SK-N-SH (cell line): Measurements from ENCODE around the gene INS. TPM values are rescaled to one million over a fixed set of nuclear protein-coding genes. Genes with fewer than 3 reads are reported as not detected.

Experiments used
- CTCF ChIA-PET: fragments of 300-600, 350-600 bp; formaldehyde crosslinking; extraction: SDS; loops from one replicate; lab custom pipeline; 2021; lab: Yijun Ruan, JAX
- POLR2A ChIA-PET: fragments of 350-600 bp; sonication (Branson Sonifier 250); formaldehyde crosslinking; extraction: SDS; loops from one replicate; lab custom pipeline; 2020; ENCODE audit warnings: antibody characterized with exemption, inconsistent platforms; lab: Yijun Ruan, JAX
- DNase-seq: peaks from one replicate; pipeline ENCODE4 v3.0.0; 2012
- H2AFZ ChIP-seq: fragments of 200-600 bp; sonication (generic); 2 replicates; pipeline ENCODE4 v1.8.1; 2016; ENCODE audit warnings: antibody characterized with exemption, mild to moderate bottlenecking, low read depth
- H3F3A ChIP-seq: fragments of 200-600 bp; sonication (generic); replicated peaks from 2 replicates; pipeline ENCODE3; 2016; ENCODE audit warnings: antibody characterized with exemption, mild to moderate bottlenecking; ENCODE audit not compliant: insufficient read depth
- H3K27ac ChIP-seq, 2 experiments: fragments of 200-500 bp in 1 of 2; fragments of 200-600 bp in 1 of 2; sonication (Bioruptor generic) in 1 of 2; sonication (generic), shearing (Covaris generic) in 1 of 2; 2 replicates each; pipeline versions ENCODE4 v1.5.1 to v1.6.1; 2014 to 2016; ENCODE audit warnings: low read depth in 2 of 2, inconsistent platforms in 1 of 2, low read length in 1 of 2, mild to moderate bottlenecking in 1 of 2, mixed read lengths in 1 of 2
- H3K27me3 ChIP-seq: fragments of 200-600 bp; sonication (generic), shearing (Covaris generic); 2 replicates; pipeline ENCODE4 v1.6.1; 2016; ENCODE audit warnings: mixed run types; ENCODE audit not compliant: insufficient read depth
- H3K36me3 ChIP-seq, 2 experiments: fragments of 200-500 bp in 1 of 2; fragments of 200-600 bp in 1 of 2; sonication (Bioruptor generic) in 1 of 2; sonication (generic) in 1 of 2; replicated peaks in 1 of 2; 2 replicates each; pipeline versions ENCODE3 to v1.5.1; 2014 to 2016; ENCODE audit warnings: low read length in 1 of 2, mild to moderate bottlenecking in 1 of 2; ENCODE audit not compliant: insufficient read depth in 2 of 2, control insufficient read depth in 1 of 2
- H3K4me1 ChIP-seq, 2 experiments: fragments of 200-500 bp in 1 of 2; fragments of 200-600 bp in 1 of 2; sonication (Bioruptor generic) in 1 of 2; sonication (generic), shearing (Covaris generic) in 1 of 2; 2 replicates each; pipeline versions ENCODE4 v1.5.1 to v1.6.1; 2014 to 2016; ENCODE audit warnings: low read depth in 1 of 2, low read length in 1 of 2, mixed run types in 1 of 2; ENCODE audit not compliant: insufficient read depth in 2 of 2, control insufficient read depth in 1 of 2
- H3K4me2 ChIP-seq: fragments of 200-600 bp; sonication (generic), shearing (Covaris generic); 2 replicates; pipeline ENCODE4 v1.6.1; 2017; ENCODE audit warnings: mixed run types
- H3K4me3 ChIP-seq, 2 experiments: fragments of 200-500 bp in 1 of 2; fragments of 200-600 bp in 1 of 2; sonication (Bioruptor generic) in 1 of 2; sonication (generic), shearing (Covaris generic) in 1 of 2; 2 replicates each; pipeline versions ENCODE4 v1.5.1 to v1.8.1; 2014 to 2016; ENCODE audit warnings: low read depth in 2 of 2, inconsistent platforms in 1 of 2, low read length in 1 of 2, mild to moderate bottlenecking in 1 of 2, mixed read lengths in 1 of 2, moderate library complexity in 1 of 2
- H3K79me2 ChIP-seq: fragments of 200-600 bp; sonication (generic); 2 replicates; pipeline ENCODE4 v1.8.1; 2017; ENCODE audit warnings: mild to moderate bottlenecking; ENCODE audit not compliant: insufficient read depth
- H3K9ac ChIP-seq: fragments of 200-600 bp; sonication (generic); 2 replicates; pipeline ENCODE4 v1.6.1; 2017; ENCODE audit warnings: mixed run types
- H3K9me2 ChIP-seq: fragments of 200-600 bp; sonication (generic); 2 replicates; pipeline ENCODE4 v1.6.1; 2017; ENCODE audit warnings: mixed run types
- H3K9me3 ChIP-seq: fragments of 200-600 bp; sonication (generic); 2 replicates; pipeline ENCODE4 v1.6.1; 2017; ENCODE audit warnings: mixed run types, mild to moderate bottlenecking, moderate library complexity
- H4K20me1 ChIP-seq: fragments of 200-600 bp; sonication (generic); 2 replicates; pipeline ENCODE4 v1.6.1; 2017; ENCODE audit warnings: mild to moderate bottlenecking, mixed run types; ENCODE audit not compliant: insufficient read depth
- CTCF ChIP-seq: fragments of 200-600 bp; sonication (generic); IDR thresholded peaks from 2 replicates; pipeline ENCODE4 v1.6.1; 2017; ENCODE audit warnings: antibody characterized with exemption, mild to moderate bottlenecking, moderate library complexity
- ELF1 ChIP-seq: IDR thresholded peaks from 2 replicates; pipeline ENCODE4 v1.4.0; 2012
- EZH2phosphoT487 ChIP-seq: fragments of 200-600 bp; sonication (generic); IDR thresholded peaks from 2 replicates; pipeline ENCODE4 v1.6.1; 2017; ENCODE audit warnings: low read depth, mixed run types, mild to moderate bottlenecking, antibody characterized with exemption, moderate library complexity, borderline replicate concordance
- FOXJ3 ChIP-seq: sonication (generic); formaldehyde crosslinking; IDR thresholded peaks from 2 replicates; pipeline ENCODE4 v1.5.1; 2020; ENCODE audit warnings: mild to moderate bottlenecking, missing genetic modification reagents
- GABPA ChIP-seq: IDR thresholded peaks from 2 replicates; pipeline ENCODE4 v1.4.0; 2012; ENCODE audit warnings: low read depth, mild to moderate bottlenecking
- GATA2 ChIP-seq: sonication (generic); formaldehyde crosslinking; IDR thresholded peaks from 2 replicates; pipeline ENCODE4 v1.5.0; 2020; ENCODE audit warnings: mild to moderate bottlenecking, missing genetic modification reagents
- NFIC ChIP-seq: IDR thresholded peaks from 2 replicates; pipeline ENCODE4 v1.4.0; 2012; ENCODE audit warnings: borderline replicate concordance
- NRF1 ChIP-seq: IDR thresholded peaks from 2 replicates; pipeline ENCODE4 v1.6.1; 2012; ENCODE audit warnings: low read depth, mild to moderate bottlenecking, low read length
- POLR2AphosphoS5 ChIP-seq: IDR thresholded peaks from 2 replicates; pipeline ENCODE4 v1.6.1; 2012; ENCODE audit warnings: low read depth, low read length
- RAD21 ChIP-seq: IDR thresholded peaks from 2 replicates; pipeline ENCODE4 v1.6.1; 2012; ENCODE audit warnings: mild to moderate bottlenecking, low read length
- RFX5 ChIP-seq: IDR thresholded peaks from 2 replicates; pipeline ENCODE4 v1.6.1; 2012; ENCODE audit warnings: mild to moderate bottlenecking, improper control_type of control experiment, low read length
- RXRA ChIP-seq: IDR thresholded peaks from 2 replicates; pipeline ENCODE4 v1.4.0; 2012; ENCODE audit warnings: low read depth, mild to moderate bottlenecking, borderline replicate concordance
- SMC3 ChIP-seq: IDR thresholded peaks from 2 replicates; pipeline ENCODE4 v1.6.1; 2012; ENCODE audit warnings: low read depth, low read length, improper control_type of control experiment
- TCF12 ChIP-seq: IDR thresholded peaks from 2 replicates; pipeline ENCODE4 v1.4.0; 2012
- USF2 ChIP-seq: fragments of 150-350 bp; IDR thresholded peaks from 2 replicates; pipeline ENCODE4 v1.6.1; 2017; ENCODE audit warnings: antibody characterized with exemption, low read length, low read depth, borderline replicate concordance
- ZBTB33 ChIP-seq: IDR thresholded peaks from 2 replicates; pipeline ENCODE4 v1.4.0; 2012; ENCODE audit warnings: low read depth, borderline replicate concordance
- WGBS: methylation state at CpG from one replicate; pipeline ENCODE4 v1.1.6; 2017; ENCODE audit warnings: low lambda C conversion rate; 5-methylcytosine and 5-hydroxymethylcytosine counted together
- polyA plus RNA-seq, 3 experiments: library from polyadenylated mRNA; depleted of rRNA; stranded (reverse); fragments of >200 nt; gene quantifications; 2 replicates each; pipeline ENCODE4 v1.2.3, GENCODE V29; 2012
- TF ChIP-seq, protein P1 (sequence below): IDR thresholded peaks from 2 replicates; pipeline ENCODE4 v1.6.1; 2012; ENCODE audit warnings: mild to moderate bottlenecking, low read depth, low read length, moderate library complexity
- TF ChIP-seq, protein P2 (sequence below): IDR thresholded peaks from 2 replicates; pipeline ENCODE4; 2012

Gene INS
- polyA plus RNA-seq, 1 of the 3 experiments (the other 2 are of a cell fraction), result not detected

GRCh38 chr11:2201542-2201941 is 40.5 kb upstream of the INS start:
- no peaks in the 10 kb centered on the region for H3K36me3 ChIP-seq
- no peaks in the 10 kb centered on the region for H4K20me1 ChIP-seq
- H3K4me2 ChIP-seq, result no peak overlapping the region
- H2AFZ ChIP-seq, result no peak overlapping the region
- no peaks in the 10 kb centered on the region for H3F3A ChIP-seq
- 29% methylated on average over 1 of the region's 2 CpGs for WGBS
- DNase-seq, result no peak
- H3K27me3 ChIP-seq, result no peaks in the 10 kb centered on the region
- CTCF ChIA-PET, result interaction anchor here (0.8 to 7.9 kb wide), 4 partner anchors 97 to 332 kb away, joined by 3 to 143 read pairs (median 3); no protein-coding TSS in a partner anchor
- H3K9ac ChIP-seq, result no peak overlapping the region
- H3K27ac ChIP-seq, result no peak overlapping the region
- TF ChIP-seq EZH2phosphoT487, result no peak
- no peak for TF ChIP-seq FOXJ3 (CRISPR knock-in tag)
- no peak for TF ChIP-seq RFX5
- no peak for TF ChIP-seq RAD21
- TF ChIP-seq USF2, result no peak
- TF ChIP-seq GATA2 (CRISPR knock-in tag), result no peak
- TF ChIP-seq ELF1, result no peak
- TF ChIP-seq SMC3, result no peak
- no peak for TF ChIP-seq GABPA
- TF ChIP-seq, protein P1, sequence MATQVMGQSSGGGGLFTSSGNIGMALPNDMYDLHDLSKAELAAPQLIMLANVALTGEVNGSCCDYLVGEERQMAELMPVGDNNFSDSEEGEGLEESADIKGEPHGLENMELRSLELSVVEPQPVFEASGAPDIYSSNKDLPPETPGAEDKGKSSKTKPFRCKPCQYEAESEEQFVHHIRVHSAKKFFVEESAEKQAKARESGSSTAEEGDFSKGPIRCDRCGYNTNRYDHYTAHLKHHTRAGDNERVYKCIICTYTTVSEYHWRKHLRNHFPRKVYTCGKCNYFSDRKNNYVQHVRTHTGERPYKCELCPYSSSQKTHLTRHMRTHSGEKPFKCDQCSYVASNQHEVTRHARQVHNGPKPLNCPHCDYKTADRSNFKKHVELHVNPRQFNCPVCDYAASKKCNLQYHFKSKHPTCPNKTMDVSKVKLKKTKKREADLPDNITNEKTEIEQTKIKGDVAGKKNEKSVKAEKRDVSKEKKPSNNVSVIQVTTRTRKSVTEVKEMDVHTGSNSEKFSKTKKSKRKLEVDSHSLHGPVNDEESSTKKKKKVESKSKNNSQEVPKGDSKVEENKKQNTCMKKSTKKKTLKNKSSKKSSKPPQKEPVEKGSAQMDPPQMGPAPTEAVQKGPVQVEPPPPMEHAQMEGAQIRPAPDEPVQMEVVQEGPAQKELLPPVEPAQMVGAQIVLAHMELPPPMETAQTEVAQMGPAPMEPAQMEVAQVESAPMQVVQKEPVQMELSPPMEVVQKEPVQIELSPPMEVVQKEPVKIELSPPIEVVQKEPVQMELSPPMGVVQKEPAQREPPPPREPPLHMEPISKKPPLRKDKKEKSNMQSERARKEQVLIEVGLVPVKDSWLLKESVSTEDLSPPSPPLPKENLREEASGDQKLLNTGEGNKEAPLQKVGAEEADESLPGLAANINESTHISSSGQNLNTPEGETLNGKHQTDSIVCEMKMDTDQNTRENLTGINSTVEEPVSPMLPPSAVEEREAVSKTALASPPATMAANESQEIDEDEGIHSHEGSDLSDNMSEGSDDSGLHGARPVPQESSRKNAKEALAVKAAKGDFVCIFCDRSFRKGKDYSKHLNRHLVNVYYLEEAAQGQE, result no peak
- no peak for TF ChIP-seq NRF1
- no peak for TF ChIP-seq ZBTB33
- no peak for TF ChIP-seq POLR2AphosphoS5
- TF ChIP-seq, protein P2, sequence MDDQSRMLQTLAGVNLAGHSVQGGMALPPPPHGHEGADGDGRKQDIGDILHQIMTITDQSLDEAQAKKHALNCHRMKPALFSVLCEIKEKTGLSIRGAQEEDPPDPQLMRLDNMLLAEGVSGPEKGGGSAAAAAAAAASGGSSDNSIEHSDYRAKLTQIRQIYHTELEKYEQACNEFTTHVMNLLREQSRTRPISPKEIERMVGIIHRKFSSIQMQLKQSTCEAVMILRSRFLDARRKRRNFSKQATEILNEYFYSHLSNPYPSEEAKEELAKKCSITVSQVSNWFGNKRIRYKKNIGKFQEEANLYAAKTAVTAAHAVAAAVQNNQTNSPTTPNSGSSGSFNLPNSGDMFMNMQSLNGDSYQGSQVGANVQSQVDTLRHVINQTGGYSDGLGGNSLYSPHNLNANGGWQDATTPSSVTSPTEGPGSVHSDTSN, result no peak
- no peak for TF ChIP-seq RXRA
- no peak for TF ChIP-seq NFIC
- no peak for TF ChIP-seq CTCF
- no peak for TF ChIP-seq TCF12
- POLR2A ChIA-PET, result no interaction called here
- H3K4me3 ChIP-seq, result no peak overlapping the region
- H3K79me2 ChIP-seq, result no peaks in the 10 kb centered on the region
- H3K9me2 ChIP-seq, result no peaks in the 10 kb centered on the region
- no peaks in the 10 kb centered on the region for H3K9me3 ChIP-seq
- H3K4me1 ChIP-seq, result peaks cover 0 to 2% of the 10 kb centered on the region in 2 experiments; a peak in 1 of 4 replicates
